HG02943 (cell line): ENCODE measurements around the gene GLRX5.

Experiments
- ATAC-seq: cut with Tn5 transposase; IDR thresholded peaks from one replicate; pipeline ENCODE4 v1.9.1; 2021; ENCODE audit warnings: mild to moderate bottlenecking, low read depth, moderate library complexity; ENCODE audit not compliant: unreplicated experiment

GLRX5 gene

DNA sequence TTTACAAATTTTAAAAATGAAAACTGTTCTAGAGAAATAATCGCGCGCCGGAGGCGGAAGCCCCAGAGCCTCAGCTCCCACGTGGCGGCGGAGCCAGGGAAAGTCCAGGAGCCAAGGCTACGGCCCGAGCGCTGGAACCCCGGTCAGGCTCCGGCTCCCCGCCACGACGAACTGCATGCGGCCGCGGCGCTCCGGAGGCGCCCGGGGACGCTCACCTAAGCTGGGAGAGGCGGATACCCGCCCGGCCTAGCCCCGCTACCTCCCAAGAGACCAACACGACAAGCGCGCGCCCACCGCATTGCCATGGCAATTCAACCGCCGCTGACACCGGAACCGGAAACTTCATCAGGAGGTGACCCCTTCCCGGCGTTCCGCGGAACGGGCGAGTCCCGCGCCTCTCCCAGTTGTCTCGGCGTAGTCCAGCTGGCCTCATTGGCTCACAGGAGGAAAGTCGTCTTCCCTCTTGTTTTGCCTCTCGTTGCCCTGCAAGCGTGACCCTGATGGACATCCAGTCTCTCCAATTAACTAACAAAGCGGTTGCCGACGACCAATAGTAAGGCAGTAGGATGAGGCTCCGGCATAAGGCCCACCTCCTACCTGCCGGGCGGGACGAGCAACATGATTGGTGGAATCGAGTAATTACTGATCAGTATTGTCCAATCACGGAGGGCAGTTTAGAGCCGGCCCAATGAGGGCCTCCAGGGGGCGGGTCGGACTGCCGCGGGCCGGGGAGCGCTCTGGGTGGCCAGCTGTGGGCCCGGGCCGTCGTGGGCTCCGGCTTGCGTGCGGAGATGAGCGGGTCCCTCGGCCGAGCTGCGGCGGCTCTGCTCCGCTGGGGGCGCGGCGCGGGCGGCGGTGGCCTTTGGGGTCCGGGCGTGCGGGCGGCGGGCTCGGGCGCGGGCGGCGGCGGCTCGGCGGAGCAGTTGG lies at the start of gene GLRX5:
TSS of gene GLRX5 (plus strand) at position 752 of the 927 bp plus-strand sequence. CDS start at position 792, 40 bp downstream.
- ATAC-seq, result peak; percentile 95

DNA sequence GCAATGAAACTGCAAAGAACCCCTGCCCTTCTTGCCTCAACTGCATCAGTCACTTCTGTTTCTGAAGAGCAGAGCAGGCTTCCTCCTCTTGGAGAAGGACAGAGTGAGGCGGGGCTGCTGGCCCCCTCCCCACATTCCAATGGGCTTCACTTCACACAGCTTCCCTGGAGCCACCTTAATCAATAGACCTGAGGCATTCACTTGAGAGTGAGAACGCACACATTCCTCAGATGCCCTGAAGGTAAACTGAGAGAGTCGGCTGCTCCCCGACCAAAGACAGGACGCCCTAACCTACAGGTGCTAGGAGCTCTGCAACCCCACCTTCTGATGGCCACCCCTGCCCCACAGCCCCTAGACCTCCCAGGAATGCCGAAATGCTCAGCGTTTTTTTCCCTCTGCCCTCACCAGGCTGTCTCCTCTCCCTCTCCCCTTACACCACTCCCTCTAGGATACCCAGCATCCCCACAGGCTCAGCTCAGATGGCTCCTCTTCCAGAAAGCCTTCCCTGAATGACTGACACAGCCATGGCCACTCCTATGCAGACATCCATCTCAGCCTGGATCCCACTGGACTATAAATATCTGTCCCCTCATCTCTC lies 49.5 kb upstream of the GLRX5 start:
- ATAC-seq, result no peak

DNA sequence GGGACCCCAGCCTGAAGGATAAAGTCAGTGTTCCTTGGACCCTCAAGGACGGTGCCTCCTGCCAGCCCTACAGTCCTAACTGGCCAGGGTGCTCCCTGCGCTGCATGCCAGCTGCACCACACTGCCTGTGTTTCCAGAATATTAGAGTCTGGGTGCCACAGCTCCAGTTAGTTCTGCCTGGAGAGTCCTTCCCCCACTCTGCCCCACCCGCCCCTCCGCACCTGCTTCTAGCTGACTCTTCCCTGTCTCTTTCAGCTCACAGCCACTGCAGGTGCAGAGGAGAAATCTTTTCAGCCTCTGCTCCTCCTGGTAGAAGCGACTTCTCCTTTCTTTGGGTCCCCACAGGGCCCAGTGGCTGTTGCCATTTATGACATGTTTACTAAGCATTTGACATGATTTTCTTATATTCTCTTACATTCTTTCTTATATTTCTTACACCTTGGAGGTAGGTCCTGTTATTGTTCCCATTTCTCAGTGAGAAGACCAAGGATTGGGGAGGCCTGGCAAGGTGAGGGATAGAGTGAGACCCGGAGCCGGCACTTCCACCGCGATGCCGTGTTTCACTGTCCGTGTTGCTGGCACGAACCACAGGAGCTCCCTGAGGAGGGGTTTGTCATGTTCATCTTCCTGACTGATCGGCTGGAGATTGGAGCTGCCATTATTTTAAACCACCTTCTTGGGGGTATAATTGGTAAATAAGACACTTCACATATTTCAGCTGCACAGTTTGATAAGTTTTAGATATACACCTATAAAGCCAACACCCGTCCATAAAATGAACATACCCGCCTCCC lies 47.8 kb upstream of the GLRX5 start:
- no peak for ATAC-seq

DNA sequence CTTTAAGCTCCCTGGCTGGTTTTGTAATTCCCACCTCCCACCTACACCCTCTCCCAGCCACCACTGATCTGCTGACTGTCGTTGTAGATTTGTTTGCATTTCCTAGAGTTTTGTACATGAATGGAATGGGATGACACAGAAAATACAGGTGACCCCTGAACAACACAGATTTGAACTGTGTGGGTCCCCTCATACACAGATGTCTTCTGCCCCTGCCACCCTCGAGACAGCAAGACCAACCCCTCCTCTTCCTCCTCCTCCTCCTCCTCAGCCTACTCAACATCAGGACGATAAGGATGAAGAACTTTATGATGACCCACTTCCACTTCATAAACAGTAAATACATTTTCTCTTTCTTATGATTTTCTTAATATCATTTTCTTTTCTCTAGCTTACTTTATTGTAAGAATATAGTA lies 47.2 kb upstream of the GLRX5 start:
- no peak for ATAC-seq

DNA sequence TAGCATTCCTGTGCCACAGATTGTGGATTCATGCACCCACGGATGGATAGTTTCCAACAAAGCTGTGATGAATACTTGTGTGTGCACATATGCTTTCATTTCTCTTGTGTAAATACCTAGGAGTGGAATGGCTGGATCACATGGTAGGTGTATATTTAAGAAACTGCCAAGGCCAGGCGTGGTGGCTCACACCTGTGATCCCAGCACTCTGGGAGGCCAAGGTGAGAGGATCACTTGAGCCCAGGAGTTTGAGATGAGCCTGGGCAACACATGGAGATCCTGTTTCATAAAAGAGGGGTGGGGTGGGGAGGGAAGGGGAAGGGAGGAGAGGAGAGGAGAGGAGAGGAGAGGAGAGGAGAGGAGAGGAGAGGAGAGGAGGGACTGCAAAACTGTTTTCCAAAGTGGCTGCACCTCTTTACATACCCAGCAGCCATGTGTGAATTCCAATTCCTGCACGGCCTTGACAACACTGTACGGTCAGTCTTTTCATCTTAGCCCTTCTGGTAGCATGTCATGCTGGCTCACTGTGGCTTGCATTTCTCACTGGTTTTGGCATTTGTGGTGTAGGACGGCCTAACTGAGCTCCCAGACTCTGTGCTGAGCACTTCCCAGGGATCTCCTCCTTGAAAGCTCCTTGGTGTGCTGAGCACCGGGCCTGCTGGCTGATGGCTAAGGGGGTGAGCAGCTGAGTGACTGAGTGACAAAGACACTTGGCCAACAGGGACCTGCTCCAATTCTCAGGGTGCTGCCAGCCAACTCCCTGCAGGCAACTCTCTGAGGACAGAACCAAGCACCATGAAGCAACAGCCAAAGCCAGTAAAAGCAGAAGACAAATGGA lies 46.3 kb upstream of the GLRX5 start:
- ATAC-seq, result no peak

DNA sequence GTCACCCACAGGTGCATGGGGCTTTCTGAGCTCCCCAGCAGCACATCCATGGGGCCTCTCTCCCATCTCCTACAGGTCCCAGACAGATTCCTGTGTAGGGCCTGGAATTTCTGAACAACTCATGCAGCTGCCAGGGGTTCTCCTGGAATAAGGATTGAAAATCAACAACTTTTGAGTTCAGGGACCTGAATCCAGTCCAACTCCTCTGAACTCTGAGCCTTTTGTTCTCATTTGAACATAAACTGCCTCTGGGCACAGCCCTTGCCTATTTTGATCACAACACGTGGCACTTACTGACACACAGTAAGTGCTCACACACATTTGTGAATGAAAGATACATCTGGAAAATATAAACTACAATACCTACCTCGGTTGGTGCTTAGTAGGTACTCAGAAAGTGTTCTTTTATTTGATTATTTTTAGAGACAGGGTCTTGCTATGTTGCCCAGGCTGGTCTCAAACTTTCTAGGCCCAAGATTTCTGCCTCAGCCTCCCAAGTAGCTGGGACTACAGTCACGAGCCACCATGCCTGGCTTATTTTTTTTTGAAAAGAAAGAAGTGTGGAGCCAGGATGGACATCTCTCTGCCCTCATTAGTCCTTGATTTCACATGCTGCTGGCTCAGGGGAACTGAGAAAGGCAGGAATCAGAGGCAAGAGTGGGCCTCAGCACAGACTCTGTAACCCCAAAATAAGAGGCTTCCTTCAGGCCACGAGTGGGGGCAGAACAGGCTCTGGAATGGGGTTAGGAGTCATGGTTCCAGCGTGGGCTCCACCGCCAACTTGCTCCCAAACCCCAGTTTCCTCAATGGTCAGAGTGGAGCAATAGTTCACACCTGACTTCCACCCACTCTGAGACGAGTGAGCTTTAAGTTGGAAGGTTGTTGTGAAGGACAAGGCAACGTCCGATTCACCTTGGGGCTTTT lies 45.4 kb upstream of the GLRX5 start:
- ATAC-seq, result no peak

DNA sequence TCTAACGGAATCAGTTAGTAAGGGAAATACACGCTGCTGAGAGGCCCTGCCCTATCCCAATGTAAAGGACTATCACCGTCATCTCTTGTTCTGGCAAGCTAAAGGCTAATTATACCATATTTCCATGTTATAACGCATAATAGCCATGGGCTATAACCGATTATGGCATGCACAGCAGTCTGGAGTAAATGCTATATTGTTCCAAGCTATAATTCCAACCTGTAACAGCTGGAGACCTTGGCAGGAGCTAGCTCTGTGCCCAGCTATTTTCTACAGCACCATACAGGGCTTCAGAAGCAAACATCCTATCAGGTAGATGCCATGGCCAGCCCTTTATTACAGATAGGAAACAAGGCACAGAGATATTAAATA lies 44.7 kb upstream of the GLRX5 start:
- no peak for ATAC-seq

DNA sequence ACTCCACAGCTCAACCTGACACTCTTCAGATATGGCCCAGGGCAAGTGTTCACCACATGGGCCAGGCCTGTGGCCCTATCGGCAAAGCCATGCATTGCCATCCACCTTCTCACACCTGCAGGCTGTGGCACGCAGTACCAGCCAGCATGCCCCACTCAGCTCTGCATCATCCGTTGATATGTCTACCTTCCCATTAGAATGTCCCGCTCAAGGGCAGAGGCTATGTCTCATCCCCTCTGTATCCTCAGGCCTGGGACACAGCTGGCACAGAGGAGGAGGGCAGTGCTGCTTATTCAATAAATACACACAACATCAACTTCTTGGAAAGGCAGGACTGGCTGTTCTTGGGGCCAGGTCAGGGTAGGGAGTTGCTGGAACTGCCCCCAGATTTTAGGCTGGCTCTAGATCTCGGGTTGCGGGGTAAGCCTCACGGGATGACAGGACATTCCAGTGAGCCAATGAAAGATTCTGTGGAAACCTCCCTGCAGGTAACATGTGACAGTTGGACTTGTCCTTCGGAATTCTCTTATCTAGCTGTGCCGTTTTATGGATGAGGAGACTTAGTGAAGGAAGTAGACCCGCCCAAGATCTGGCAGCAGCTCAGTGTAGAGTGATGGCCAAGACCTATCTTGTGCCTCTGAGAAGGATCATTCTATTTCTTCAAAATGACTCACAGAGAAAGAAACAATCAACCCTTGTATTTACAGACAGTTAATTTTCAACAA lies 44.0 kb upstream of the GLRX5 start:
- ATAC-seq, result no peak

DNA sequence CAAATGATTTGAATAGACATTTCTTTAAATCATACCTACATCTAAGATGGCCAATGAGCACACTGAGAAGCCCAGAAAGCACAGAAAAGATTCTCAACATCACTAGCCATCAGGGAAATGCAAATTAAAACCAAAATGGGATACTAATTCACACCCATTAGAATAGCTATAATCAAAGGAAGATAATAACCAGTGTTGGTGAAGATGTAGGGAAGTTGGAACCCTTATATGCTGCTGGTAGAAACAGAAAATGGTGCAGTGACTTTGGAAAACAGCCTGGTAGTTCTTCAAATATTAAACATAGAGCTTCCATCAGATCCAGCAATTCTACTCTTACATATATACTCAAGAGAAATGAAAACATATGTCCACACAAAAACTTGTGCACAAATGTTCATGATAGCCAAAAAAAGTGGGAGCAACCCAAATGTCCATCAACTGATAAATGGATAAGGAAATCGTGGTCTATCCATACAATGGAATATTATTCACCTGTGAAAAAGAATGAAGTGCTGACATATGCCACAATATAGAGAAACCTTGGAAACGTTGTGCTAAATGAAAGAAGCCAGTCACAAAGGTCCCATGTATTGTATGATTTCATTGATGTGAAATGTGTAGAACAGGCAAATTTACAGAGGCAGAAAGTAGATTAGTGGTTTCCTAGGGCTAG lies 42.8 kb upstream of the GLRX5 start:
- ATAC-seq, result no peak

DNA sequence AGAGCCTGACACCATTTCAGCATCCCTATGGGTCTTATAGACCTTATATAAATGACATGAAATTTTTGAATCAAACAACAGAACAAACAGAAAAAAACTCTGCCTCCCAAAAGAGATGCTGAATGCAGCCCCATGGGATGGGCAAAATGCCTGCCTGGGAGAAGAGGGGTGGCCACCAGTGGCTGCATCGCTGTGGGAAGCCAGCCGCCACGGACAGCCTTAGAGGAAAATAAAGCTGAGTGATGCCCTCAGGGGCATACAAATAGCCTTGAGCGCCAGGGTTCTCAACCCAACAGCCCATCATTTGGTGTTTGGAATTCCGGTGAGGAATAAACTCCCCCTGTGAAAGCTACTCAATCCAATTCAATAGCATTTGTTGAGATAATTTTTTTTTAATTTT lies 41.3 kb upstream of the GLRX5 start:
- no peak for ATAC-seq

DNA sequence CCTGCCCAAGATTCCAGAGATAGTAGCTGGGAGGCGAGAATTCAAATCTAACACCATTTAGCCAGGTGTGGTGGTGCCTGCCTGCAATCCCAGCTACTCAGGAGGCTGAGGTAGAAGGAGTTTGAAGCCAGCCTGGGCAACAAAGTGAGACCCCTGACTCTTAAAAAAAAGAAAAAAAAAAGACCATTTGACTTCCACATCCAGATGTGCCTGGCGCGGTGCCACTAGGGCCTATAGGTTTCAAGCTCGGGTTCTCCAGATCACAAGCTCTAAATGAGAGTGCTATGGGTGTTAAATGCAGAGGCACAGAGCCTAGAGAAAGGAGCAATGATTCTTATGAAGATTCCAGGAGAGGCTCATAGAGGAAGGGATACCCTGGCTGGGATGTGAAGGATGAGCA lies 40.9 kb upstream of the GLRX5 start:
- ATAC-seq, result no peak

DNA sequence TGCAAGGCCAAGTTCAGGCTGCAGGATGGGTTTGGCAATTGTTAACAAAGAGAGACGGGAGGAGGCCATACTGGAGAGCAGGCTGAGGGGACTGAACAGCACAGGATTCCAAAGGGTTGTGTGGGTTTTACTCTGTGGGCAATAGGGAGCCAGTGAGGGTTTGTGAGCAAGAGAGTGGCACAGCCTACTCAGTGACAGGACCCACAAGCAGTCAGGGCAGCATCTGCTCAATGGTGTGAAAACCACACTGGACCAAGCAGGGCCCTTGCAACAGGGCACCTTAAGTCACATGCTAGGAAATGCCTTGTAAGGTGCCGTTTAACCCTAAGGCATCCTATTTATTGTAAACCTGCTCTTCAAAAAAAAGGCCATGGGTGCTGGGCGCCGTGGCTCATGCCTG lies 40.4 kb upstream of the GLRX5 start:
- ATAC-seq, result no peak

DNA sequence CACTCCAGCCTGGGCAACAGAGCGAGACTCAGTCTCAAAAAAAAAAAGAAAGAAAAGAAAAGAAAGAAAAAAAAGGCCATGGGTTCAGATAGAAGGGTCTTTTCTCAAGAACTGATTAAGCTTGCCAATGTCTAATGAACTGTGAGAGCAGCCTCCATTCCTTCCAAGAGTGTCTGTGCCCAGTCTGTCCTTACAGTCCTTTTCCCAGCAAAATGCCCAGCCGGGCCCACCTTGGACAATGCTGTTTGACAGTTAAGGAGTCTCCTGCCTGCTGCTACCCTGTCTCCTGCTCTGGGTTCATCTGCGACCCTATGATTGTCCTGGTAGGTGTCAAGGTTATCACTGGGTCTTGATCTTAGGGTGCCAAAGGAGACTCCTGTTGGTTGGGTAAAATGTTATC lies 39.8 kb upstream of the GLRX5 start:
- ATAC-seq, result no peak

DNA sequence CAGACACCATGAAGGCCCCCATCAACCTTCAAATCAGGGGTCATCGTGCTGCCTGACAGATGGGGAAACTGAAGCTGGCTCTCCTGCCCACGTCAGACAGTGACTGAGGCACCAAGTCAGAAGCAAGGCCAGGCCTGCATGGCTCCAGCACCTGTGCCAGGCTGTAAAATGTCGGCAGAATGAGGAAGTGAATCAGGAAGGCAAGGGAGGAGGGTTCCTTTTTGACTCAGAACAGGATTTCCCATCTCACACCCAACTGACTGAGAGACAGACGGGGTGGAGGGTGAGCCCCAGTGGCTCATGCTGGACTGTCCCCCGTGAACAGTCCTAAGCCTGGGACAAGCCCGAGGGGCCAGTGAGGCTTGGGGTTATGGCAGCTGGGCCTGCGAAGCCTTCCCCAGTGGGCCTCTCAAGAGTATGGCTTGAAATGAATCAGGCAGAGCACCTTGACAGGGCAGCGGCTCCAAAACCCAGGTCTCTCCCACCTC lies 39.3 kb upstream of the GLRX5 start:
- peak; percentile 89 for ATAC-seq

DNA sequence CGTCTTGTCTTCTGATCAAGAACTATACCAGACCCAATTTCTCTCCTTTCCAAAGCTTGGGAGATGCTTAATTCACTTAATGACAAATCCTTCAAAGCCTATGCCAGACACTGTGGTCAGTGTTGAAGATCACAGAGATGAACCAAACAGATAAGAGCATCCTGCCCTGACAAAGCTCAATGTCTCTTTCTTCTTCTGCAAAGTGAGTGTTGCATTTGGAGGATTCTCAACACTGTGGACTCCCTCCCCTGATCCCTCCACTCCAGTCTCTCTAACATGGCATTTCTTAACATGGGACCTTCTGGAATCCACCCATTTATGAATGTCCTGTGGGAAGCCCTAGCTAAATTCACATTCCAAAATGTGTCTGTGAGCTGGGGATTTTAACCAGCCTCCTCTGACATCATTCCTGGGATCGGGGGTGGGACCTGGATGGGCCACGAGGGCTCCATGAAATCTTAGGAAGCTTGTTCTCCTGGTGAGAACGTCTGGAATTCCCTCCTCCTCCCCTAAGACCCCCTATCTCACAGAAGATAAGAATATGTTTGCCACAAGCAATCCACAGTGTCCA lies 38.7 kb upstream of the GLRX5 start:
- peak; percentile 30 for ATAC-seq

DNA sequence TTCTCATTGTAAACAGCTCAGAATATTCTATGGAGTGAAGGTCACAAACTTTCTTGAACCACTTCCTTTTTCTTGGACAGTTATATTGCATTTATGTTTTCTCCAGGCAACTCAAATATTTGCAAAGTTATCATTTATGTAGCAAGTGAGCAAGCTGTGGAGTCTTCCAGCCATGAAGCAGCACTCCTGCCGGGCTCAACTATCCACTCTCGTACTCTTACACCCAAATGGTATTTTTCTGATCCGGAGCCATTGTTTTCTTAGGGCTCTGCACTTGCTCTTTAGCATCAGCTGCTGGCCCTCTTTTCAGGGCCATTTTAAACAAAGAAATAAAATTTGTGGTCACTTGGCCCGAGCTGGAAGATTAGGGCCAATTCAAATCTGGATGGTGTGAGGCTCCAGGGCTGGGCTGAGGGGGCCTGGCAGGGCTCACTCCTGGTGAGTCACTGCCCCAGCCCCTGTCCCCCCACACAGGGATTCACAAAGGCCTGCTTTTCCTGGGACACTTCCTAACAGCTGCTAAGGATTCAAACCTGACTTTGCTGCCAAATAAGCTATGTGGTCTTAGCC lies 38.1 kb upstream of the GLRX5 start:
- no peak for ATAC-seq

DNA sequence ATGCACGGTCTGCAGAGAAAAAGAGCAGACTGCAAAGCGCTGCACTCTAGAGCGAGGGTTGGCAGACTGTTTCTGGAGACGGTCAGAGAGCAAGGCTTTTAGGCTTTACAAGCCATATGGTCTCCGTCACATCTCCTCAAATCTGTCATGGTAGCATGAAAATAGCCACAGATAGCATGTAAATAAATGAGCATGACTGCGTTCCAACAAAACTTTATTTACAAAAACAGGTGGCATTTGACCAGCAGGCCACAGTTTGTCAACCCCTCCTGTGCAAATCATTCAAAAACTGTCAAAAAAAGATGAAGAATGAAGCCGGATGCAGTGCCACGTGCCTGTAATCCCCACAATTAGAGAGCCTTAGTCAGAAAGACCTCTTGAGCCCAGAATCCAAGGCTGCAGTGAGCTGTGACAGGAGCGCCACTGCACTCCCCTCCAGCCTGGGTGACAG lies 37.3 kb upstream of the GLRX5 start:
- ATAC-seq, result no peak
